DMS 273 (cell line): Measurements from ENCODE around the gene OSTN.

Experiments
- DNase-seq: peaks from one replicate; lab custom pipeline; 2025; ENCODE audit not compliant: unreplicated experiment; lab: John Stamatoyannopoulos, UW

The OSTN gene

GRCh38 chr3:191306428-191306827 is 107.4 kb downstream of the OSTN start:
- no peak for DNase-seq

DNA sequence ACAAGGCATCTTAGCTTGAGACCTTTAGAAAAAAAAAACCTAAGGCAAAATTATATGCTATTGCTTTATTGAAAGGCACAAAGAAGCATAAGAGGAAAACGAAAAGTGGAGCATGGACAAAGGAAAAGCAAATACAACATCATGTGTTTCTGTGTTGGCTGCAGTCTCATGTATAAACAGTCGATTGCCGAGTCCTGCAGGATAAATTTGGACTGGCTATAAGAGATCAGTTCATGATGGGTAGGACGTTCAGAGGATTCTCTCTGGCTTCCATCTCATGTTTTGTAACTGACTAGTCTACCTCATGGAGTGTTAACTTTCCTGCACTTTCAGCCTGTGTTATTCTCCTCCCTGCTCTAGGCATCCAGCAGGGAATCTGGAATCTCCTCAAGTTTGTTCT is 108.3 kb downstream of the OSTN start:
- DNase-seq, result no peak

DNA sequence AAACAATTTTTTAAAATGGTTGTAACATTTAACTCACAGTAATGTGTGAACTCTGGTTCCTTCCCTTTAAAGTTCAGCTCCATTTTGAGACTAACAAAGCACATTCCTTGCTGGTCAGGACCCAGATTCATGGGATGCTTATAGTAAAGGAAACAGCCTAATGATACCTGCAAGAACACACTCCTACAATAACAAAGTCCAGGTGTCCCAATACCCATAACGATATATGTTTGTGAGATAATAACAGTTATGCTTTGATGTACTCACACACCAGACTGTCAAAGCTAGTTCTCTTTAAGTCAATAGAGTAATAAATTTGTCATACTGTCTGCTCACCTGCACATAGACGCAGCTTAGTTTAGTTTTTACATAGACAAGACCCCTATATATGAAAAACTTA is 114.3 kb downstream of the OSTN start:
- no peak for DNase-seq

- DNase-seq, result no peak
Observed at GRCh38 chr3:191314109-191314728, 115.2 kb downstream of the OSTN start.
